Smooth muscle cell (in vitro differentiated cells): ENCODE data around the gene ZDHHC8. TPM values are rescaled to one million over a fixed set of nuclear protein-coding genes. Genes with fewer than 3 reads are reported as not detected.

Source experiments
- DNase-seq: peaks from one replicate; lab custom pipeline; 2025; ENCODE audit not compliant: unreplicated experiment; lab: John Stamatoyannopoulos, UW
- H2AFZ ChIP-seq: fragments of 200-600 bp; sonication (generic); 2 replicates; pipeline ENCODE4 v1.6.0; 2016; ENCODE audit warnings: antibody characterized with exemption, low read depth, mild to moderate bottlenecking
- H3F3A ChIP-seq: fragments of 200-600 bp; sonication (generic); 2 replicates; pipeline ENCODE4 v1.6.0; 2017; ENCODE audit warnings: antibody characterized with exemption, low read depth
- H3K27ac ChIP-seq: fragments of 200-600 bp; sonication (generic); 2 replicates; pipeline ENCODE4 v1.5.1; 2016; ENCODE audit warnings: low read depth, mild to moderate bottlenecking
- H3K27me3 ChIP-seq: fragments of 200-600 bp; sonication (generic); 2 replicates; pipeline ENCODE4 v1.6.1; 2016; ENCODE audit warnings: low read depth, mild to moderate bottlenecking
- H3K36me3 ChIP-seq: fragments of 200-600 bp; sonication (generic); 2 replicates; pipeline ENCODE4 v1.5.1; 2016; ENCODE audit warnings: low read depth
- H3K4me1 ChIP-seq: fragments of 200-600 bp; sonication (generic); 2 replicates; pipeline ENCODE4 v1.5.1; 2016; ENCODE audit warnings: low read depth
- H3K4me2 ChIP-seq: fragments of 200-600 bp; sonication (generic); 2 replicates; pipeline ENCODE4 v1.6.0; 2016; ENCODE audit warnings: mild to moderate bottlenecking
- H3K4me3 ChIP-seq: fragments of 200-600 bp; sonication (generic); 2 replicates; pipeline ENCODE4 v1.5.1; 2016; ENCODE audit warnings: mild to moderate bottlenecking
- H3K79me2 ChIP-seq: fragments of 200-600 bp; sonication (generic); 2 replicates; pipeline ENCODE4 v1.6.0; 2016; ENCODE audit warnings: low read depth, mild to moderate bottlenecking
- H3K9ac ChIP-seq: fragments of 200-600 bp; sonication (generic); 2 replicates; pipeline ENCODE4 v1.6.0; 2016; ENCODE audit warnings: low read depth
- H3K9me3 ChIP-seq: fragments of 200-600 bp; sonication (generic); replicated peaks from 2 replicates; pipeline ENCODE4 v1.5.1; 2016; ENCODE audit warnings: low read depth
- H4K20me1 ChIP-seq: fragments of 200-600 bp; sonication (generic); 2 replicates; pipeline ENCODE4 v1.6.0; 2016; ENCODE audit warnings: low read depth
- WGBS: methylation state at CpG from one replicate; pipeline ENCODE4 v1.1.7; 2016; ENCODE audit warnings: low lambda C conversion rate; 5-methylcytosine and 5-hydroxymethylcytosine counted together
- polyA plus RNA-seq: library from polyadenylated mRNA; unstranded; fragments of >200 nt; fragmentation: Nextera tagmentation; extraction: Ambion mirVana; gene quantifications from 2 replicates; pipeline ENCODE4 v1.2.1, GENCODE V29; 2016
- total RNA-seq: library from RNA; depleted of rRNA; stranded (reverse); fragments of >200 nt; gene quantifications from 2 replicates; pipeline ENCODE4 v1.2.3, GENCODE V29; 2014
- TF ChIP-seq, protein P1 (sequence below): fragments of 200-600 bp; sonication (generic); IDR thresholded peaks from 2 replicates; pipeline ENCODE4 v1.5.1; 2017; ENCODE audit warnings: borderline replicate concordance, mild to moderate bottlenecking, antibody characterized with exemption; ENCODE audit not compliant: insufficient read depth, poor library complexity, severe bottlenecking

Gene ZDHHC8
- total and polyA plus RNA-seq, 2 experiments from 2014 or later: 12.7 to 53.9 TPM

DNA sequence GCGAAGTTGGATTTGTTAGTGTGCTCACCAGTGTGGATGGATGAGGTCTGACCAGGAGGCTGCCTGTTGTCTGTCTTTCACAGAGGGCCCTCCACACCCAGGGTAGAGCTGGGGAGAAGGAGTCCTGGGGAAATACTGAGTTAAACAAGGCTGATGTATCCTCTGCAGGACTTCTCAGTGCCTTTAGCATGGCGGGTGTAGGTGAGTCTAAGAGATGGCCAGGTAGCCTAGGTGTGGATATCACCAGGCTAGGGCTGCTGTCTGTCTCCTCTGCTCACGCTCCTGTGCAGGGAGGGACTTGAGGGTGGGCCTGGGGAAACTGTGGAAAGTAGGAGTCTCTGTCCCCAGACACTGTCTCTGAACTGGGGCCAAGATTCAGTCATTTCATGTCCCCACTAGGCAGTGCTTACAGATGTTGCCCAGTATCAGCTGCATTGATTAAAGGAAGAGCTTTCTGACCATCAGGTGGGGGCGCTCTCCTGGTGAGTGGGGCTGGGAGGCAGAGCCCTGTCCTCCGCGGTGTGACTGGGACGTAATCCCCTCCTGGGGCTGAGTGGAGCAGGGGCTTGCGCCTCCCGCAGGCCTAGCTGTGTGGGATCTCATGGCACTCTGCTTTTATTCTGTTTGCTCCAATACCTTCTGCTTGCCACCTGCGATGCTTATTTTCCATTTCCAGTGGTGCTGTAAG, 54.7 kb downstream of the ZDHHC8 start:
- Histone ChIP-seq H3K9ac (no peak overlapping the region), H3K4me2 (no peak overlapping the region), H3K9me3 (no peaks in the 10 kb centered on the region), H3K36me3 (no peaks in the 10 kb centered on the region), H3K27me3 (no peaks in the 10 kb centered on the region), H3K79me2 (no peaks in the 10 kb centered on the region), H4K20me1 (no peaks in the 10 kb centered on the region), H3K4me1 (no peaks in the 10 kb centered on the region), H3K27ac (no peak overlapping the region), H2AFZ (no peak overlapping the region), H3K4me3 (no peak overlapping the region), H3F3A (no peaks in the 10 kb centered on the region)
- 45% methylated on average over 10 of the region's 10 CpGs for WGBS
- TF ChIP-seq, protein P1, sequence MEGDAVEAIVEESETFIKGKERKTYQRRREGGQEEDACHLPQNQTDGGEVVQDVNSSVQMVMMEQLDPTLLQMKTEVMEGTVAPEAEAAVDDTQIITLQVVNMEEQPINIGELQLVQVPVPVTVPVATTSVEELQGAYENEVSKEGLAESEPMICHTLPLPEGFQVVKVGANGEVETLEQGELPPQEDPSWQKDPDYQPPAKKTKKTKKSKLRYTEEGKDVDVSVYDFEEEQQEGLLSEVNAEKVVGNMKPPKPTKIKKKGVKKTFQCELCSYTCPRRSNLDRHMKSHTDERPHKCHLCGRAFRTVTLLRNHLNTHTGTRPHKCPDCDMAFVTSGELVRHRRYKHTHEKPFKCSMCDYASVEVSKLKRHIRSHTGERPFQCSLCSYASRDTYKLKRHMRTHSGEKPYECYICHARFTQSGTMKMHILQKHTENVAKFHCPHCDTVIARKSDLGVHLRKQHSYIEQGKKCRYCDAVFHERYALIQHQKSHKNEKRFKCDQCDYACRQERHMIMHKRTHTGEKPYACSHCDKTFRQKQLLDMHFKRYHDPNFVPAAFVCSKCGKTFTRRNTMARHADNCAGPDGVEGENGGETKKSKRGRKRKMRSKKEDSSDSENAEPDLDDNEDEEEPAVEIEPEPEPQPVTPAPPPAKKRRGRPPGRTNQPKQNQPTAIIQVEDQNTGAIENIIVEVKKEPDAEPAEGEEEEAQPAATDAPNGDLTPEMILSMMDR: no peak
- DNase-seq: no peak

- TF ChIP-seq, protein P1: no peak
- WGBS: 82% methylated on average over 13 of the region's 14 CpGs
- H3K36me3 ChIP-seq: no peaks in the 10 kb centered on the region
Measured at GRCh38 chr22:20186871-20187546, 55.4 kb downstream of the ZDHHC8 start.

GRCh38 chr22:20187777-20188566, 56.4 kb downstream of the ZDHHC8 start:
- no peaks in the 10 kb centered on the region for H3K36me3 ChIP-seq
- H4K20me1 ChIP-seq: no peaks in the 10 kb centered on the region
- H3K27me3 ChIP-seq: no peaks in the 10 kb centered on the region
- TF ChIP-seq, protein P1: no peak
- H3K4me2 ChIP-seq: no peak overlapping the region
- no peaks in the 10 kb centered on the region for H3K9me3 ChIP-seq
- no peak overlapping the region for H2AFZ ChIP-seq
- H3K79me2 ChIP-seq: no peaks in the 10 kb centered on the region
- H3K4me3 ChIP-seq: no peak overlapping the region
- H3K27ac ChIP-seq: no peak overlapping the region
- DNase-seq: no peak
- no peaks in the 10 kb centered on the region for H3K4me1 ChIP-seq
- WGBS: 92% methylated on average over 12 of the region's 12 CpGs
- no peak overlapping the region for H3K9ac ChIP-seq
- H3F3A ChIP-seq: no peaks in the 10 kb centered on the region

More at GRCh38 chr22:20186871-20187546, 55.4 kb downstream of the ZDHHC8 start:
- Histone ChIP-seq H3K4me3 (no peak overlapping the region), H4K20me1 (no peaks in the 10 kb centered on the region), H3K9me3 (no peaks in the 10 kb centered on the region), H3K27me3 (no peaks in the 10 kb centered on the region), H3K9ac (no peak overlapping the region), H3K4me2 (no peak overlapping the region), H3K79me2 (no peaks in the 10 kb centered on the region), H2AFZ (no peak overlapping the region), H3K4me1 (no peaks in the 10 kb centered on the region), H3F3A (no peaks in the 10 kb centered on the region), H3K27ac (no peak overlapping the region)
- DNase-seq: no peak
